DMS153 treated with DMSO at 0.1 percent for 48 hours (cell line): ENCODE results near the gene UGT1A8.
"Not testable (repeated sequence)": the region's sequence is repeated elsewhere in the genome, so short reads cannot be mapped to it uniquely, and the experiment has no call there.

ENCODE experiments used
- DNase-seq: peaks from one replicate; lab custom pipeline; 2025; ENCODE audit not compliant: unreplicated experiment; lab: John Stamatoyannopoulos, UW

Gene UGT1A8

DNA sequence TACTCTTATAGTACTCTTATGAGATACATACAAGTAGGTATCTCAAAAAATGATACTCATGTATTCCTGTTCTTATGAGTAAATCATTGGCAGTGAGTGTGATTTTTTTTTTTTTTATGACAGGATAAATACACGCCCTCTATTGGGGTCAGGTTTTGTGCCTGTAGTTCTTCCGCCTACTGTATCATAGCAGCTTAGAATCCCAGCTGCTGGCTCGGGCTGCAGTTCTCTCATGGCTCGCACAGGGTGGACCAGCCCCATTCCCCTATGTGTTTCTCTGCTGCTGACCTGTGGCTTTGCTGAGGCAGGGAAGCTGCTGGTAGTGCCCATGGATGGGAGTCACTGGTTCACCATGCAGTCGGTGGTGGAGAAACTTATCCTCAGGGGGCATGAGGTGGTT, at the start of gene UGT1A8:
Gene UGT1A8 (plus strand): TSS at position 158 of the 400 bp plus-strand sequence. CDS start 75 bp downstream, at position 233.
- not testable (repeated sequence) for DNase-seq

DNA sequence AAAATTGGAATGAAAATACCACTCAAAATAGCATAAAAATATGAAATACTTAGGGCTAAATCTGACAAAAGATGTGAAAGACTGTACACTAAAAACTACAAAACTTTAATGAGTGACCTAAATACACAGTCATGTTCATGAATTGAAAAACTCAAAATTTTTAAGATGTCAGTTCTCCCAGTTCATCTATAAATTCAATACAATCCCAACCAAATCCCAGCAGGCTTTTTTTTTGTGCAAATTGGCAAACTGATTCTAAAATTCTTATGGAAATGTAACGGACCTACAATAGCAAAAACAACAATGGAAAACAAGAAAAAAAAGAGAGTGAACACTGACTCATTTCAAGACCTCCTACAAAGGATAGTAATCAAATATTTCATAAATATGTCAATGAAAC, 46.4 kb upstream of the UGT1A8 start:
- no peak for DNase-seq

DNA sequence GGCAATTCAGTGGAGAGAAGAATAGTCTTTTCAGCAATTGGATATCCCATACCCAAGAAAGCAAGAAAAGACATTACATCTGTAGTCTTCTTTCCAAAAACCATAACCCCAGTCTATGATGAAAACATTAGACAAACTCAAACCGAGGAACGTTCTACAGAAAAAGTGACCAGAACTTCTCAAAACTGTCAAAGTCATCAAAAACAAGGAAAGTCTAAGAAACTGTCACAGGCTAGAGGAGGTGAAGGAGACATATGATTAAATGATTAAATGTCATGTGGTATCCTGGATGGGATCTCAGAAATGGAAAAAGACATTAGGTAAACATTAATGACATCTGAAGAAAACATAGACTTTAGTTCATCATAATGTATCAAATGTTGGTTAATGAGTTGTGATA, 46.0 kb upstream of the UGT1A8 start:
- no peak for DNase-seq

DNA sequence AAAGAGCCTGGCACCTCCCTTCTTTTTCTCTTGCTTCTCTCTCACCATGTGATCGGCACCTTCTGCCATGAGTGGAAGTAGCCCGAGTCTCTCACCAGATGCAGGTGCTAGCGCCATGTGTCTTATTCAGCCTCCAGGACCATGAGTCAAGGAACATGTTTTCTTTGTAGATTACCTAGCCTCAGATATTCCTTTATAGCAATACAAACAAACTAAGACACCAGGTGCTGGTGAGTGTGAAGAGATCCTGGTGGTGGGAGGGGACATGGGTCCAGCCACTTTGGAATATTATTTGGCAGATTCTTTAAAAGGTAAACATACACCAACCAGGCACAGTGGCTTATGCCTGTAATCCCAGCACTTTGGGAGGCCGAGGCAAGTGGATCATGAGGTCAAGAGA, 45.0 kb upstream of the UGT1A8 start:
- DNase-seq, result no peak

- not testable (repeated sequence) for DNase-seq
Measured at GRCh38 chr2:233577341-233577740, 40.1 kb upstream of the UGT1A8 start.

DNA sequence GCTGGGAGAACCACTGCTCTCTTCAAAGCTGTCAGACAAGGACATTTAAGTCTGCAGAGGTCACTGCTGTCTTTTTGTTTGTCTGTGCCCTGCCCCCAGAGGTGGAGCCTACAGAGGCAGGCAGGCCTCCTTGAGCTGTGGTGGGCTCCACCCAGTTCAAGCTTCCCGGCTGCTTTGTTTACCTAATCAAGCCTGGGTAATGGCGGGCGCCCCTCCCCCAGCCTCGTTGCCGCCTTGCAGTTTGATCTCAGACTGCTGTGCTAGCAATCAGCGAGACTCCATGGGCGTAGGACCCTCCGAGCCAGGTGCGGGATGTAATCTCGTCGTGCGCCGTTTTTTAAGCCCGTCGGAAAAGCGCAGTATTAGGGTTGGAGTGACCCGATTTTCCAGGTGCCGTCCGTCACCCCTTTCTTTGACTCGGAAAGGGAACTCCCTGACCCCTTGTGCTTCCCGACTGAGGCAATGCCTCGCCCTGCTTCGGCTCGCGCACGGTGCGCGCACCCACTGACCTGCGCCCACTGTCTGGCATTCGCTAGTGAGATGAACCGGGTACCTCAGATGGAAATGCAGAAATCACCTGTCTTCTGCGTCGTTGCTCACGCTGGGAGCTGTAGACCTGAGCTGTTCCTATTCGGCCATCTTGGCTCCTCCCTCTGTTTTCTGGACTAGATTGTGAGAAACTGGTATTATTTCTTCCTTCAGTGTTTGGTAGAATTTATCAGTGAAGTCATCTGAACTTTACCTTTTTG, 34.0 kb upstream of the UGT1A8 start:
- DNase-seq, result not testable (repeated sequence)

DNA sequence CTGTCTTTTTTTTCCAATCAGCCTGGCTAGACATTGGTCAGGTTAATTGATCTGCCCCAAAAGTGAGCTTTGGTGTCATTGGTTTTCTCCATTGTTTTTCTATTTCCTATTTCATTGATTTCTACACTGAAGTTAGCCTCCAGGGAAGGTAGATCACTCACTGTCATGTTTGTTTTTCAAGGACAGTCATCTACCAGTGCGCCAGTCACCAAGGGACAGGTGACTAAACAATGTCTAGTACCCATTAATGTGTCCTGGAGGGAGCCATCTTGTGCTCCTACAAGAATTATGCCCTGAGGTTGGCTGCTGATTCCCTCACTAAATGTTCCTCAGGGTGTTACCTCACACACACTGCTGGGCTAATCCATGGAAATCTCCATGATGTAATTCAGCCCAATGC, 33.2 kb upstream of the UGT1A8 start:
- no peak for DNase-seq

GRCh38 chr2:233588400-233588799, 29.0 kb upstream of the UGT1A8 start:
- no peak for DNase-seq

DNA sequence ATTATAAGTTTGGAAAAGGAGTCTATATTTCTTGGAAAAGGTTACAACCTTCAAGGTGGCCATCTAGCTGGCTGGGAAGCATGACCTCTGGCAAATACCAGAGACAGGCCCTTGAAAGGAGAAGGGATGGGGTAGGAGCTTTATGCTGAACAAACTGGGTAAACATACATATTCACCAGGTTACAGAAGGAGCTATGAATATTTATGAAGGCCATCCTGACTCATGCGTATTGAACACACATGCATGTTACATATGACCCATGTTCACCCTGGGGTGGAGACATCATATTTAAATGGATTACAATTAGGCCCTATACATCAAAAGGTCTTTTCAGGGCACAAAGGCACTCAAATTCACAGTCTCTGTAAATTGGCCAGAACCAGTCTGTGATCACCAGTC, 24.7 kb upstream of the UGT1A8 start:
- DNase-seq, result not testable (repeated sequence)

DNA sequence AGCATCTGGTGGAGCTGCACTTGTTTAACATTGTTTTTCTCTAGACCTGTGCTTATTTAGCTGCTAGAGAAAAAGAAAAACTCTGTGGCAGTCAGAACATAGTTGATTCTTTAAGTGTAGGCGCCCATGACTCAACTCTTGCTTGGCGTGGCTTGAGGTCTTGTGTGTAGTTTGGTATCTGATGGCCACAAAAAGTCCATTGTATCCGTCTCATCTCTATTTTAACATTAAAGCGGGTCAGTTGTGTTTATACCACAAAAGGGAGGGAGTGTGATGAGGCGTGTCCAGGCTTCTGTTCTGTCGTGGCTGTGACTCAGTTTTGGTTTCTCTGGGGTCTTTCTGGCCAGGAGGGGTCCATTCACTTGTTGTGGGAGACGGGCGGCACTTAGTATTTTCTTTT, 24.2 kb upstream of the UGT1A8 start:
- DNase-seq, result no peak

- peak; percentile 40 for DNase-seq
Measured at GRCh38 chr2:233597522-233597921, 19.9 kb upstream of the UGT1A8 start.

DNA sequence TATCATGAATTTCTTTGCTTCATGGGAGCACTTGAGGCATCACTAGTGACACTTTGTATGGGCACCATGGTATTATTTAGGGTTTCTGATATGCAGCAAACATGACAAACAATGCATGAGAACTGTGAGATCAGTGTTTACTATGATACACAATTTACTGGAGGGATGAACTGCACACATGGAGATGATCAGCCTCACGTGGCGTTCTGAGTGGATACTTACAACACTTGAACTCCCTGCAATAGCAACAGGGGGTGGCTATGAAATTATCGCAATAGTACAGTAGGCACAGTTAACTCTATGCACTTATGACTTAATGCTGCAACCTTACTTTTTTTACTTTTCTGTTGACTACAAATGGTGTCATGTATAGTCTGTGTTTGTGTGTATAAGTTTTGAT, 18.5 kb upstream of the UGT1A8 start:
- DNase-seq, result no peak

DNA sequence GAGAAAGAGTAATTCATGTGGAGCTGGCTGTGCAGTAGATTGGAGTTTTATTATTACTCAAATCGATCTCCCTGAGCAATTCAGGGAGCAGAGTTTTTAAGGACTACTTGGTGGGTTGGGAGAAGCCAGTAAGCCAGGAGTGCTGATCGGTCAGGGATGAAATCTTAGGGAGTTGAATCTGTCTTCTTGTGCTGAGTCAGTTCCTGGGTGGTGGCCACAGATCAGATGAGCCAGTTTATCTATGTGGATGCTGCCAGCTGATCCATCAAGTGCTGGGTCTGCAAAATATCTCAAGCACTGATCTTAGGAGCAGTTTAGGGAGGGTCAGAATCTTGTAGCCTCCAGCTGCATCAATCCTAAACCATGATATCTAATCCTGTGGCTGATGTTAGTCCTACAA, 17.0 kb upstream of the UGT1A8 start:
- no peak for DNase-seq

GRCh38 chr2:233602076-233602475, 15.4 kb upstream of the UGT1A8 start:
- no peak for DNase-seq

GRCh38 chr2:233603520-233603919, 13.9 kb upstream of the UGT1A8 start:
- DNase-seq, result no peak

DNA sequence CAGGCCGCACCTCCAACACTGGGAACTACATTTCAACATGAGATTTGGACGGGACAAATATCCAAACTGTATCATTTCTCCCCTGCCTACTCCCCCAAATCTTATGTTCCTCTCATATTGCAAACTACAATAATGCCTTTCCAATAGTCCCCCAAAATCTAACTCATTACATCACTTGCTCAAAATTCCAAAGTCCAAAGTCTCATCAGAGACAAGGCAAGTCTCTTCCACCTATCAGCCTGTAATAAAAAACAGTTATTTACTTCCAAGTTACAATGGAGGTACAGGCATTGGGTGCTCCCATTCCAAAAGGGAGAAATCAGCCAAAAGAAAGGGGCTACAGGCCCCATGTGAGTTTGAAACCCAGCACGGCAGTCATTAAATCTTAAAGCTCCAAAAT, 12.6 kb upstream of the UGT1A8 start:
- no peak for DNase-seq

DNA sequence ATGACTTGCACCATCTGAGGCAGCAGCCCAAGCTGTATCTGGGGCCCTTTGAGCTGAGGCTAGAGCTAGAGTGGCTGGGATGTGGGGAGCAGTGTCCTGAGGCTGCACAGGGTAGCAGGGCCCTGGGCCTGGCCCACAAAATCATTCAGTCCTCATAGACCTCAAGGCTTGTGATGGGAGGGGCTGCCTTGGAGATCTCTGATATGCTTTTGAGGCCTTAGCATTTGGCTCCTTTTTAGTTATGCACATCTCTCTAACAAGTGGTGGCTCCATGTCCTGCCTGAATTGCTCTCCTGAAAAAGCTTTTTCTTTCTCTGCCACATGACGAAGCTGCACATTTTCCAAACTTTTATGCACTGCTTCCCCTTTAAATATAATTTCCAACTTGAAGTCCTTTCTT, 11.8 kb upstream of the UGT1A8 start:
- no peak for DNase-seq

- DNase-seq, result no peak
Measured at GRCh38 chr2:233611284-233611683, 6.1 kb upstream of the UGT1A8 start.

- DNase-seq, result no peak
Measured at GRCh38 chr2:233620204-233620603, 2.8 kb downstream of the UGT1A8 start.

DNA sequence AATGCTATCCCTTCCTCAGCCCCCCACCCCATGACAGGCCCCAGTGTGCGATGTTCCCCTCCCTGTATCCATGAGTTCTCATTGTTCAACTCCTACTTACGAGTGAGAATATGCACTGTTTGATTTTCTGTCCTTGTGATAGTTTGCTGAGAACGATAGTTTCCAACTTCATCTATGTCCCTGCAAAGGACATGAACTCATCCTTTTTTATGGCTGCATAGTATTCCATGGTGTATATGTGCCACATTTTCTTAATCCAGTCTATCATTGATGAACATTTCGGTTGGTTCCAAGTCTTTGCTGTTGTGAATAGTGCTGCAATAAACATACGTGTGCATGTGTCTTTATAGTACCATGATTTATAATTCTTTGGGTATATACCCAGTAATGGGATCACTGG, 4.4 kb downstream of the UGT1A8 start:
- not testable (repeated sequence) for DNase-seq

- no peak for DNase-seq
Measured at GRCh38 chr2:233627331-233628025, 10.0 kb downstream of the UGT1A8 start.

DNA sequence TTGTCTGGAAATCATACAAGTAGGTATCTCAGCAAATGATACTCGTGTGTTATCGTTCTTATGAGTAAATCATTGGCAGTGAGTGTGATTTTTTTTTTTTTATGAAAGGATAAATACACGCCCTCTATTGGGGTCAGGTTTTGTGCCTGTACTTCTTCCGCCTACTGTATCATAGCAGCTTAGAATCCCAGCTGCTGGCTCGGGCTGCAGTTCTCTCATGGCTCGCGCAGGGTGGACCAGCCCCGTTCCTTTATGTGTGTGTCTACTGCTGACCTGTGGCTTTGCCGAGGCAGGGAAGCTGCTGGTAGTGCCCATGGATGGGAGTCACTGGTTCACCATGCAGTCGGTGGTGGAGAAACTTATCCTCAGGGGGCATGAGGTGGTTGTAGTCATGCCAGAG, 18.9 kb downstream of the UGT1A8 start, which contains the start of gene UGT1A10:
Gene UGT1A10 (plus strand): TSS at position 143 of the 400 bp plus-strand sequence. CDS start 75 bp downstream, at position 218.
- DNase-seq, result not testable (repeated sequence)
